DMS 273 (cell line): ENCODE measurements around the gene CDC14A.
A peak's percentile ranks its signal among the peaks of the same experiment; 100 is the strongest.
"Not testable (repeated sequence)": the region's sequence is repeated elsewhere in the genome, so short reads cannot be mapped to it uniquely, and the experiment has no call there.

Source experiments
- DNase-seq: peaks from one replicate; lab custom pipeline; 2025; ENCODE audit not compliant: unreplicated experiment; lab: John Stamatoyannopoulos, UW

The CDC14A gene

GRCh38 chr1:100335436-100335835, 16.9 kb upstream of the CDC14A start:
- no peak for DNase-seq

GRCh38 chr1:100337878-100338277, 14.4 kb upstream of the CDC14A start:
- not testable (repeated sequence) for DNase-seq

- DNase-seq = not testable (repeated sequence)
Observed at GRCh38 chr1:100339735-100340134, 12.6 kb upstream of the CDC14A start.

GRCh38 chr1:100340494-100340893, 11.8 kb upstream of the CDC14A start:
- no peak for DNase-seq

- no peak for DNase-seq
Observed at GRCh38 chr1:100342348-100342747, 10.0 kb upstream of the CDC14A start.

GRCh38 chr1:100343897-100344296, 8.4 kb upstream of the CDC14A start:
- DNase-seq = no peak

DNA sequence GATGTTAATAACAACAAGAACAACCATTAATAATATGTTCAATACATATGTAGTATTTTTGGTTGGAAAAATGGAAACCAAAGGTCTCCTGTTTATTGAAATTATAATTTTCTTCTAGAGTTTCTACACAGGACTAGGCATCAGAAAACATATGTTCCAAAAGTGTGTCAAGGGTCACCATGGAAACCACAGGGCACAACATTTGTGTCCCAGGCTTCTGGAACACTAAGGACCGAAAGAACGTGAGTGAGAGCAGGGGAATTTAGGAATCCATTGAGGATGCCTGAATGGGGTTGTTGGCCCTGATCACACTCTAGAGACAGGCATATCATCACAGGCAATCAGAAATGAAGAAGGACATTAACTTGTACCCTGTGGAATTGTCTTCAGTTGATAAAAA, 7.5 kb upstream of the CDC14A start:
- no peak for DNase-seq

GRCh38 chr1:100346387-100346786, 5.9 kb upstream of the CDC14A start:
- no peak for DNase-seq

DNA sequence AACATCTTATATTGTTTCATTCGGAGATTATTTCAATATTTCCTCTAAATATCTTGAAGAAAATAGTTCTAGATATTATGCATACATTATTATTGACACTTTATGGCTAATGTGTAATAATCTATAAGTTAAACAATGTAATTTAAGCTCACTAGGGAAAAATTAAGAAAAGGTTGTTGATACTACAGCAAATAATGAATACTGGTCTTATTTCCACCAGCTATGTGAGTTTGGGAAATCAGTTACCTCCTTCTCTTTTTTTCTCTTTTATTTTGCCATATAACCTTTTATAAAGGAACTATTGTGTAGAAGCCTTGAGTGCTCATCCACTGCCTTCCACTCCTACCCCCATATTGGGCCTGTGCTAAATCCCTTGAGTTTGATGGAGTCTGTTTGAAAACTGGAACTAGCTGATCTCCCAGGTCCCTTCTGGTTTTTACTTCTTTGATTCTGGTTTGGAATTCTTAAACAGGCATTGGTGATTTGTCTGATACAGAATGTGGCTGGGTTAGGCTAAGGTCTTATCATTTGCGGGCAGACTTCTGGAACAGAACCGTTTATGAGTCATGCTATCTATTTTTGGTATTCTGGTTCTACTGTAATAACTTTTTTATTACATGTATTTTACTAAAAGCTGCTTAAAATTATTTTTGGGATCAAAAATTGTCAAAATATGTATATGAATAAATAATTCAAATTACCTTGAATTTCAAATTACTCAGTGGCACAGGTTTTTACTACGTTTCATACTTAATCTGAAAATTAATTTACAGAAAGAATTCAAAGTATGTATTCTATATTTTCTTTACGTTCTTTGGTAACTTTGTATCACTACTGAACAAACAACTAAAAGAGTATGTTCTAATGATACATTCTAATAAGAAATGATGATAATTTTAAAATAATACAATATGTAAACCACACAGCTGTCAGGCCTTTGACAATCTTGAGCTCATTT, 5.0 kb upstream of the CDC14A start:
- no peak for DNase-seq

DNA sequence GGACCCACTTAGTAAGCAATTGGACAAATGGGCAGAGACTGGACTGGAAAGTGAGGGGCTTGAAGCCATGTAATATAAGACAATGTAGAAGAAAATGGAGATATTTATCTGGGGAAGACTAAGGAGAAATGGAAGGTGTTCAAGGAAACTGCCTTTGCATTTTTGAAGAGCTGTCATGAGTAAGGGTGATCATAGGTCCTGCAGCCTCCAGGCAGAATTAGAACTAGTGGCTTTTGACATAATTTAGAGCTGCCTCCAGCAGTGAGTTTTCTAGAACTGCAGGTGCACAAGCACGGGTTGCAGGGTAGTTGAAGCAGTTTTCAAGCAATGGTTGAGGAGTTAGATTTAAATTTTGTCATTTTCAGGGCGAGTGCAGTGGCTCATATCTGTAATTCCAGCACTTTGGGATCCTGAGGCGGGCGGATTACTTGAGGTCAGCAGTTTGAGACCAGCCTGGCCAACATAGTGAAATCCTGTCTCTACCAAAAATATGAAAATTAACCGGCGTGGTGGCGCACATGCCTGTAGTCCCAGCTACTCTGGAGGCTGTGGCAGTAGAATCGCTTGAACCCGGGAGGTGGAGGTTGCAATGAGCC, 3.7 kb upstream of the CDC14A start:
- DNase-seq = no peak

DNA sequence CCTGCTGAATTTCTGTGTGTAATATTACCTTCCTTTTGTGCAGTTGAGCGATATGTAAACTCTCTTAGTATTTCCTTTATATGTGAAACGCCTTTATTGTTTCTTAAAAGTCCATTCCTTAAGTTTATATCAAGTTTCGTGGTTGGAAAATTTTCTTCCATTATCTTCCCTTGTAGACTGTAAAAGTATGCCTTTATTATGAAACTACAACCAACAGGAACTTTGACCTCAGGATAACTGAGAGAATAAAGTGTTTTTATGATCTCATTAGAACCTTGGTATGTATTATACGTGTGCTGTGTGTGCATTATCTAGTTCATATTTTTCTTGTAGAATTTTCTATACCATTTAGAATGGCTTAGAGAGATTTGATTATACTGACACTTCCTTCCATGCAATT, 3.1 kb upstream of the CDC14A start:
- DNase-seq = no peak

DNA sequence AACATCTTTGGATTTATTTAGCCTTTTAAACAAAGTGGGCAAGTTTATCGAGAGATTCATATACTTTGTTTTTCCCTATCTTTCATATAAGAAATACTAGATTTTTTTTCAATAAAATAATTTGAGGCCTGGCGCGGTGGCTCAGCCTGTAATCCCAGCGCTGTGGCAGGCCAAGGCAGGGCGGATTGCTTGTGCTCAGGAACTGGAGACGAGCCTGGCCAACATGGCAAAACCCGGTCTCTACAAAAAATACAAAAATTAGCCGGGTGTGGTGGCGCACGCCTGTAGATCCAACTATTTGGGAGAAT, 1.6 kb upstream of the CDC14A start:
- DNase-seq = no peak

- DNase-seq = peak; percentile 98
Observed at GRCh38 chr1:100351095-100351887, 1.0 kb upstream of the CDC14A start.

DNA sequence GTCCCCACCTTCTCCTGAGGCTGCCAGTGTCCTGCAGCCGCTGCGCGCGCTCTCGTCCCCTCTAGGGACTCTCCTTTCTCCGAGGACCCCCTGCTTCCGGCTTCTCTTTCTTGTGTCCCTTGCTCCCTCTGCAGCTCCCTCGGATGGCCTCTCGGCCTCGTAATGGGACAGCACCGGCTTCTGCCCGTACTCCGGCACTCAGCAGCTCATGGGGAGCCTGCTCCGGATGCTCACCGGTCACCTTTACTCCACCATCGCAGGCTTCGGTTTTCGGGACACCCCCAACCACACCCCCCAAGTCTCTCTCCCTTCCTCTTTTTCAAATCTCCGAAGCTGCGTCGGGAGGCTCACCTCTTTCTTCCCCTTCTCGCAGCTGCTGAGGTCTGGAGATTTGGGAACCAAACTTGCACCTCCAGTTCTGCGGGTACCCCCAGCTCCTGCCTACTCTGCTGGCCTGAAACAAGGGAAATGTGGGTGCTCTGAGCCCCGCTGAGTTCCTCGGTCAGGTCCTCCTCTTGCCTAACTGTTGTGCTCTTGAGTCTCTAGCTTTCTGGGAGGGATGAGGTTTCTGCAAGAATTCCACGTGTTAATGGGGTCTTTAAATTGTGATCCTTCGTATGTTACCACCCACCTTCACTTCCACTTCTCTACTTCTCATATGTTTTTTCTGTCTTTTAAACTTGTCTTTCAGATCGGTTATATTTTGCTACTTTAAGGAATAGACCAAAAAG, 930 bp downstream of the CDC14A start:
- peak; percentile 63 for DNase-seq

GRCh38 chr1:100353988-100354387, 1.7 kb downstream of the CDC14A start:
- DNase-seq = no peak

- peak; percentile 49 for DNase-seq
Observed at GRCh38 chr1:100354971-100355394, 2.7 kb downstream of the CDC14A start.

DNA sequence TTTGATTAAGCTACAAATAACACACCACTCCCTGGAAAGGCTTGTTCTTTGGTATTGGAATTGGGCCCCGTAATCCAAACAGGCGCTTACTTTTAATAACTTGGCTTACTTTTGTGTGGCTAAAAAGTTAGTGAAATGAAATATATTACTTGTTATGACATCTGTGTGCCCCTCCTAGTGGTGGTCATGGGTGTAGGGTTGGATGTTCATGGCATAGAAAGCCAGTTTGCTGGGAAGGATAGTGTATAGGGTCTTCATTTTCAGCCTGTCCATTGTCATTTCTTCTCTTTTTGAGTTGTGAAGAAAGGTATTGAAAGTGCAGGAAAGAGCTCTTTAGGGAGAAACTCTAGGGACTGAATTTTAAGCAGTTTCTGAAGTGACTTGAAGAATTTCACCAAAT, 5.9 kb downstream of the CDC14A start:
- peak; percentile 26 for DNase-seq

DNA sequence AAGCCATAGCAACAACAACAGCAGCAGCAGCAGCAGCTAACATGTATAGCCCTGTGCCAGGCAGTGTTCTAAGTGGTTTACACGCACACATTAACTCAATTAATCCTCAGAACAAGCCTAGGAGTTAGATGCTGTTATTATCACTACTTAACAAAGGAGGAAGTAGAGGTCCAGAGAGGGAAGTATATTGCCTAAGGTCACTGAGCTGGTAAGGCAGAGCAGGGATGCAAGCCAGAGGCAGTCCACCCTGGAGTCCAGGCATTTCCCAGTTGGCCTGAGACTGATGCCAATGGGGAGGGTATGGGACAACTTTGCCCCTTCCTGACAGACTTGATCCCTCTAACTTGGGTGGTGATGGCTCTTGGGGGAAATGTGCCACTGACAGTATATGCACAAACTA, 6.8 kb downstream of the CDC14A start:
- DNase-seq = no peak

- peak; percentile 77 for DNase-seq
Observed at GRCh38 chr1:100360790-100361510, 8.6 kb downstream of the CDC14A start.

DNA sequence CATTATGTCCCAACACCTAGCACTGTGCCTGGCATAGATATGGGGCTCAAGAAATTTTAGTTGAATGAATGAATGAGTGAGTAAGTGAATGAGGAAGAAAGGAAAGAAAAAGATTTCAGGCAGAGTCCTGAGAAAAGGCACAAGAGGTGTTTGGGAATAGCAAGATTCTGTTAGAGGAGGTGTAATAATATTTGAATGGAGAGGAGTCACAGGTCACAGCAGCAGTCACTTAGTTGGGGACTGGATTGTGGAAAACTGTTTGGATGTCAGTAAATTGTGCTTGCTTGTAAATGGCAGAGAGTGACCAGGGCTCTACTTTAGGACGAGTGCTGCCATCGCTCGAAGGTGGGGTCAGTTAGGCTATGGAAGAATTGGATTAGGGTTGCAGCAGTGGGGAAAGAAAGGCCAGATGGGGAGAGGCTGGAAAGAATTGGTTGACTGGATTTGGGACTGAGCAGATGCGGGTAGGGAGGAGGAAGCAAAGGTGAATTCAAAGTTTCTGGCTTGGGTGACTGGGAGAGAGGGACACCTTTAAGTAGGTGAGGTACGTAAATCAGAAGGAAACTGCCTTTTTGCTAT, 9.3 kb downstream of the CDC14A start:
- peak; percentile 25 for DNase-seq
